Hepatocyte (in vitro differentiated cells): Measurements from ENCODE around the gene SCAF1. TPM values are rescaled to one million over a fixed set of nuclear protein-coding genes. Genes with fewer than 3 reads are reported as not detected.

Source experiments
- DNase-seq: peaks from one replicate; pipeline ENCODE4 v3.0.0-alpha.2; 2016; ENCODE audit warnings: low spot score
- H2AFZ ChIP-seq: fragments of 200-600 bp; sonication (generic); 2 replicates; pipeline ENCODE4 v1.6.0; 2016; ENCODE audit warnings: antibody characterized with exemption, mild to moderate bottlenecking
- H3K27ac ChIP-seq: fragments of 200-600 bp; sonication (generic); 2 replicates; pipeline ENCODE4 v1.5.1; 2016; ENCODE audit warnings: mild to moderate bottlenecking
- H3K27me3 ChIP-seq: fragments of 200-600 bp; sonication (generic); 2 replicates; pipeline ENCODE4 v1.6.1; 2016
- H3K36me3 ChIP-seq: fragments of 200-600 bp; sonication (generic); replicated peaks from 2 replicates; pipeline ENCODE4 v1.5.1; 2016; ENCODE audit warnings: low read depth; ENCODE audit not compliant: insufficient read depth
- H3K4me1 ChIP-seq: fragments of 200-600 bp; sonication (generic); 2 replicates; pipeline ENCODE4 v1.5.1; 2016; ENCODE audit warnings: mild to moderate bottlenecking, moderate library complexity; ENCODE audit not compliant: insufficient read depth
- H3K4me2 ChIP-seq: fragments of 200-600 bp; sonication (generic); 2 replicates; pipeline ENCODE4 v1.6.0; 2016
- H3K4me3 ChIP-seq: fragments of 200-600 bp; sonication (generic); 2 replicates; pipeline ENCODE4 v1.5.1; 2016; ENCODE audit warnings: mild to moderate bottlenecking
- H3K79me2 ChIP-seq: fragments of 200-600 bp; sonication (generic); 2 replicates; pipeline ENCODE4 v1.6.0; 2017; ENCODE audit warnings: mild to moderate bottlenecking
- H3K9me2 ChIP-seq: fragments of 200-600 bp; sonication (generic); replicated peaks from 2 replicates; pipeline ENCODE4 v1.6.0; 2017; ENCODE audit warnings: mild to moderate bottlenecking; ENCODE audit not compliant: insufficient read depth
- H3K9me3 ChIP-seq: fragments of 200-600 bp; sonication (generic); 2 replicates; pipeline ENCODE4 v1.5.1; 2016; ENCODE audit warnings: low read depth, mild to moderate bottlenecking
- H4K20me1 ChIP-seq: fragments of 200-600 bp; sonication (generic); 2 replicates; pipeline ENCODE4 v1.6.0; 2016; ENCODE audit warnings: mild to moderate bottlenecking; ENCODE audit not compliant: insufficient read depth, poor library complexity, severe bottlenecking
- EZH2 ChIP-seq: fragments of 200-600 bp; sonication (generic); IDR thresholded peaks from 2 replicates; pipeline ENCODE4 v1.6.1; 2016; ENCODE audit warnings: antibody characterized with exemption, mild to moderate bottlenecking, borderline replicate concordance
- EZH2phosphoT487 ChIP-seq: fragments of 200-600 bp; sonication (generic); IDR thresholded peaks from one replicate; pipeline ENCODE4 v1.6.1; 2018; ENCODE audit warnings: antibody characterized with exemption, mild to moderate bottlenecking, low read depth, moderate library complexity; ENCODE audit not compliant: unreplicated experiment, severe bottlenecking
- WGBS: methylation state at CpG from one replicate; pipeline ENCODE4 v1.1.6; 2016; ENCODE audit warnings: low lambda C conversion rate; ENCODE audit errors: missing lambda C conversion rate; 5-methylcytosine and 5-hydroxymethylcytosine counted together
- polyA plus RNA-seq: library from polyadenylated mRNA; unstranded; fragments of >200 nt; fragmentation: Nextera tagmentation; extraction: Ambion mirVana; gene quantifications from 2 replicates; pipeline ENCODE4 v1.2.1, GENCODE V29; 2016
- total RNA-seq: library from RNA; depleted of rRNA; stranded (reverse); fragments of >200 nt; gene quantifications from 2 replicates; pipeline ENCODE4 v1.2.3, GENCODE V29; 2014
- TF ChIP-seq, protein P1 (sequence below): fragments of 200-600 bp; sonication (generic); IDR thresholded peaks from 2 replicates; pipeline ENCODE4 v1.5.1; 2016; ENCODE audit warnings: antibody characterized with exemption, mild to moderate bottlenecking; ENCODE audit not compliant: poor library complexity

SCAF1 gene
- total and polyA plus RNA-seq, 2 experiments from 2014 or later, result 12.6 to 18.6 TPM

DNA sequence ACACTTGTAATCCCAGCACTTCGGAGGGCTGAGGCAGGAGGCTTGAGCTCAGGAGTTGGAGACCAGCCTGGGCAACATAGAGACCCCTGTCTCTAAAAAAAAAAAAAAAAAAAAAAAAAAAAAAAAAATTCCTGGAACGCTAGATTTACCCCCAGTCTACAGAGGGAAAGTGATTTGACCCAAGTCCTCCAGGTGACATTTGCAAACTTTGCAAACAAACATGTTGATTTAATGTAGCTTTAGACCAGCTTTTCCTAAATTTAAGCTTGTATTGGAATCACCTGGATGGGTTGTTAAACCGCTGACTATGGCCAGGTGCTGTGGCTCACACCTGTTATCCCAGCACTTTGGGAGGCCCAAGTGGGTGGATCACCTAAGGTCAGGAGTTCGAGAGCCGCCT is 57.4 kb downstream of the SCAF1 start:
- DNase-seq, result no peak
- Histone ChIP-seq H3K36me3 (no peaks in the 10 kb centered on the region), H3K4me1 (no peaks in the 10 kb centered on the region), H3K4me2 (no peak overlapping the region), H3K79me2 (no peaks in the 10 kb centered on the region), H3K4me3 (no peak overlapping the region), H3K27ac (no peak overlapping the region), H3K27me3 (no peaks in the 10 kb centered on the region), H2AFZ (no peak overlapping the region), H4K20me1 (no peaks in the 10 kb centered on the region), H3K9me2 (no peaks in the 10 kb centered on the region), H3K9me3 (no peaks in the 10 kb centered on the region)
- WGBS, result 98% methylated on average over 5 of the region's 5 CpGs
- TF ChIP-seq, protein P1, sequence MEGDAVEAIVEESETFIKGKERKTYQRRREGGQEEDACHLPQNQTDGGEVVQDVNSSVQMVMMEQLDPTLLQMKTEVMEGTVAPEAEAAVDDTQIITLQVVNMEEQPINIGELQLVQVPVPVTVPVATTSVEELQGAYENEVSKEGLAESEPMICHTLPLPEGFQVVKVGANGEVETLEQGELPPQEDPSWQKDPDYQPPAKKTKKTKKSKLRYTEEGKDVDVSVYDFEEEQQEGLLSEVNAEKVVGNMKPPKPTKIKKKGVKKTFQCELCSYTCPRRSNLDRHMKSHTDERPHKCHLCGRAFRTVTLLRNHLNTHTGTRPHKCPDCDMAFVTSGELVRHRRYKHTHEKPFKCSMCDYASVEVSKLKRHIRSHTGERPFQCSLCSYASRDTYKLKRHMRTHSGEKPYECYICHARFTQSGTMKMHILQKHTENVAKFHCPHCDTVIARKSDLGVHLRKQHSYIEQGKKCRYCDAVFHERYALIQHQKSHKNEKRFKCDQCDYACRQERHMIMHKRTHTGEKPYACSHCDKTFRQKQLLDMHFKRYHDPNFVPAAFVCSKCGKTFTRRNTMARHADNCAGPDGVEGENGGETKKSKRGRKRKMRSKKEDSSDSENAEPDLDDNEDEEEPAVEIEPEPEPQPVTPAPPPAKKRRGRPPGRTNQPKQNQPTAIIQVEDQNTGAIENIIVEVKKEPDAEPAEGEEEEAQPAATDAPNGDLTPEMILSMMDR, result no peak
- TF ChIP-seq EZH2phosphoT487 (no peak), EZH2 (no peak)

DNA sequence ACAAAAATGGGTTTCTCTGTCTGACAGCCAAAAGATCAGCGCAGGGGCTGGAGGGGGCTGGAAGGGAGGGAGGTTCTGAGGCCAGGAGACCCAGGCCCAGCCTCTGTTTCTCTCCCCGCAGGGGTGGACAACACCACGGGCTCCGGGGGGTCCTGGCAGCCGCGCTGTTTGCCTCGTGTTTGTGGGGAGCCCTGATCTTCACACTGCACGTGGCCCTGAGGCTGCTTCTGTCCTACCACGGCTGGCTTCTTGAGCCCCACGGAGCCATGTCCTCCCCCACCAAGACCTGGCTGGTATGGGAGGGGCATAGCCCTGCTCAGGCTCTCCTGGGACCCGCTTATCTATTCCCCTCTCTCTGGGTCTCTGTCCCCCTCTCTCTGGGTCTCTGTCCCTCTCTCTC is 58.6 kb downstream of the SCAF1 start:
- Histone ChIP-seq H3K4me1 (no peaks in the 10 kb centered on the region), H3K36me3 (no peaks in the 10 kb centered on the region), H3K27ac (no peak overlapping the region), H4K20me1 (no peaks in the 10 kb centered on the region), H3K4me3 (no peak overlapping the region), H2AFZ (no peak overlapping the region), H3K27me3 (no peaks in the 10 kb centered on the region), H3K79me2 (no peaks in the 10 kb centered on the region), H3K4me2 (no peak overlapping the region), H3K9me3 (no peaks in the 10 kb centered on the region), H3K9me2 (no peaks in the 10 kb centered on the region)
- WGBS, result 80% methylated on average over 11 of the region's 11 CpGs
- TF ChIP-seq EZH2 (no peak), EZH2phosphoT487 (no peak)
- TF ChIP-seq, protein P1, result no peak
- DNase-seq, result no peak

DNA sequence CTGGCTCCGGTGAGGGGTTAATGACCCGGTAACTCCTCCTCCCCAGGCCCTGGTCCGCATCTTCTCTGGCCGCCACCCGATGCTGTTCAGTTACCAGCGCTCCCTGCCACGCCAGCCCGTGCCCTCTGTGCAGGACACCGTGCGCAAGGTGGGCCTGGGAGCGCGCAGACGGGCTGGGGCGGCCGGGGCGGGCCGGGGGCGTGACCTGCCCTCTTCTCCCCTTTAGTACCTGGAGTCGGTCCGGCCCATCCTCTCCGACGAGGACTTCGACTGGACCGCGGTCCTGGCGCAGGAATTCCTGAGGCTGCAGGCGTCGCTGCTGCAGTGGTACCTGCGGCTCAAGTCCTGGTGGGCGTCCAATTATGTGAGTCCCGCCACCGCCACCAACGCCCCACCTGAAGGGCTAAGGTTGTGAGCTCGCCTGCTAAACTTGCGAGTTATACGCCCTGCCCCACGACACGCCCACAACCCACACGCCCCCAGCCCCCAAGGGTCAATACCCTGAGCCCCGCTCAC is 59.3 kb downstream of the SCAF1 start:
- no peaks in the 10 kb centered on the region for H3K36me3 ChIP-seq
- H3K9me3 ChIP-seq, result no peaks in the 10 kb centered on the region
- no peaks in the 10 kb centered on the region for H3K79me2 ChIP-seq
- TF ChIP-seq, protein P1, result no peak
- TF ChIP-seq EZH2phosphoT487 (no peak), EZH2 (no peak)
- H3K9me2 ChIP-seq, result no peaks in the 10 kb centered on the region
- no peak overlapping the region for H3K4me2 ChIP-seq
- H3K27ac ChIP-seq, result no peak overlapping the region
- H3K4me1 ChIP-seq, result no peaks in the 10 kb centered on the region
- H3K4me3 ChIP-seq, result no peak overlapping the region
- H4K20me1 ChIP-seq, result no peaks in the 10 kb centered on the region
- DNase-seq, result no peak
- 93% methylated on average over 27 of the region's 40 CpGs for WGBS
- no peak overlapping the region for H2AFZ ChIP-seq
- no peaks in the 10 kb centered on the region for H3K27me3 ChIP-seq
